Measurements from ENCODE around the gene LASP1NB.

The LASP1NB gene

DNA sequence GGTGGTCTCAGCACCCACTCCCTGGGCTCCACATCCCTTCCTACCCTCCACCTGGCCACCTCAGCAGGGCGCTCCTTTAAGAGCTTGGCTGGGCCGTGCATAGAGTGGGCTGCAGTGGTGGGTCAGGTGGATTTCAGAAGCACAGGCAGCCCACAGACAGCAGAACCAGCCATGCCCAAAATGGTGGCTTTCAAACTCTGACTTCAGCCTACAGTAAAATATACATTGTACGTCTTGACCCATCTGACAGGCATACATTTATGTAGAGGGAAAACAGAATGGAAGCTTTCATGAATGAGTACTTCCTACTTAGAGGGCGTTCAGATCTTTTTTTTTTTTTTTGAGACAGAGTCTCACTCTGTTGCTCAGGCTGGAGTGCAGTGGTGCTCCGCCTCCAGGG is 26.0 kb upstream of the LASP1NB start:
- TF ChIP-seq, protein P1, sequence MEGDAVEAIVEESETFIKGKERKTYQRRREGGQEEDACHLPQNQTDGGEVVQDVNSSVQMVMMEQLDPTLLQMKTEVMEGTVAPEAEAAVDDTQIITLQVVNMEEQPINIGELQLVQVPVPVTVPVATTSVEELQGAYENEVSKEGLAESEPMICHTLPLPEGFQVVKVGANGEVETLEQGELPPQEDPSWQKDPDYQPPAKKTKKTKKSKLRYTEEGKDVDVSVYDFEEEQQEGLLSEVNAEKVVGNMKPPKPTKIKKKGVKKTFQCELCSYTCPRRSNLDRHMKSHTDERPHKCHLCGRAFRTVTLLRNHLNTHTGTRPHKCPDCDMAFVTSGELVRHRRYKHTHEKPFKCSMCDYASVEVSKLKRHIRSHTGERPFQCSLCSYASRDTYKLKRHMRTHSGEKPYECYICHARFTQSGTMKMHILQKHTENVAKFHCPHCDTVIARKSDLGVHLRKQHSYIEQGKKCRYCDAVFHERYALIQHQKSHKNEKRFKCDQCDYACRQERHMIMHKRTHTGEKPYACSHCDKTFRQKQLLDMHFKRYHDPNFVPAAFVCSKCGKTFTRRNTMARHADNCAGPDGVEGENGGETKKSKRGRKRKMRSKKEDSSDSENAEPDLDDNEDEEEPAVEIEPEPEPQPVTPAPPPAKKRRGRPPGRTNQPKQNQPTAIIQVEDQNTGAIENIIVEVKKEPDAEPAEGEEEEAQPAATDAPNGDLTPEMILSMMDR (IDR thresholded peaks at IDR 0.05; ENCODE audit: insufficient read depth, low read depth, low read length) = no peak
- H3K4me3 ChIP-seq (ENCODE audit: low read depth, low read length) = no peak overlapping the region
- CTCF ChIA-PET = no interaction called here
- H3K36me3 ChIP-seq (ENCODE audit: control insufficient read depth, insufficient read depth, low read length) = peaks cover 46% of the 10 kb centered on the region
- no peak for DNase-seq (ENCODE audit: low read depth)
- POLR2A ChIA-PET = interaction anchor here (0.5 kb wide), 1 partner anchor 54 kb away, joined by 3 read pairs; no protein-coding TSS in a partner anchor
- H3K27me3 ChIP-seq (ENCODE audit: control insufficient read depth, insufficient read depth, low read length) = no peaks in the 10 kb centered on the region

DNA sequence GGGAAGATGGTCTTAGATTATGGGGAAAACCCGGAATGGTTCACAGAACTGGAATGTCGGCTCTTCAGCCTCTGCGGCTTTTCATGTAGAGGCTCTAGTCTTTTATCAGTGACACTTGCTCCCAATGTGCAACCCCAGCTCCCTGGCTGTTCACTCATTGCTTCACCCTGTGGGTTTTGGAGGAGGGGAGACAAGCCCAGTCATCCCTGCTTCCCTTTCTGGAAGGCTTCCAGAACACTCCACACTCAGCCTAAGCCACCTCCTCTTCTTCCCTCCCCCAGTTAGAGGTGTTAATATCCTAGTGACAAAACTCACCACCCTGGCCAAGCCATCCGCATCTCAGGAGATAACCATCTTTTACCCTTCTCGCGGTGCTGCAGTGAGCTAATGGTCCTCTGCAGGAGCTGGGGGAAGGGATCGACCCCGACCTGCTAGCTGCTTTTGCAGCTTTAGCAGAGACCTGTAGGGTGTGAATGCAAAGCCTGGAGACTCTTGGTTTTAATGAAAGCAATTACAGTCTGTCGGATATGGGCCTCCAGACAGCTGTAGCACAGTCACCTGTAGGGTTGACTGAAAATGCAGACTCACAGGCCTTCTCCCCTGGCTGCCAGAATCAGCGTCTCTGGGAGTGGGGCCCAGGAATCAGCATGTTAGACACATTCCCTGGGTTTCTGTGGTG is 24.3 kb upstream of the LASP1NB start:
- CTCF ChIA-PET = interaction anchor here (0.8 to 2.6 kb wide), 5 partner anchors 14 to 252 kb away, joined by 3 to 12 read pairs (median 4); partner anchors contain the start of gene LASP1NB
- no peak overlapping the region for H3K4me3 ChIP-seq (ENCODE audit: low read depth, low read length)
- peak; percentile 75 for DNase-seq (ENCODE audit: low read depth)
- H3K36me3 ChIP-seq (ENCODE audit: control insufficient read depth, insufficient read depth, low read length) = peaks cover 42% of the 10 kb centered on the region
- TF ChIP-seq, protein P1 (IDR thresholded peaks at IDR 0.05; ENCODE audit: insufficient read depth, low read depth, low read length) = no peak
- H3K27me3 ChIP-seq (ENCODE audit: control insufficient read depth, insufficient read depth, low read length) = no peaks in the 10 kb centered on the region
- POLR2A ChIA-PET = interaction anchor here (0.7 kb wide), 1 partner anchor 10 kb away, joined by 4 read pairs; no protein-coding TSS in a partner anchor

DNA sequence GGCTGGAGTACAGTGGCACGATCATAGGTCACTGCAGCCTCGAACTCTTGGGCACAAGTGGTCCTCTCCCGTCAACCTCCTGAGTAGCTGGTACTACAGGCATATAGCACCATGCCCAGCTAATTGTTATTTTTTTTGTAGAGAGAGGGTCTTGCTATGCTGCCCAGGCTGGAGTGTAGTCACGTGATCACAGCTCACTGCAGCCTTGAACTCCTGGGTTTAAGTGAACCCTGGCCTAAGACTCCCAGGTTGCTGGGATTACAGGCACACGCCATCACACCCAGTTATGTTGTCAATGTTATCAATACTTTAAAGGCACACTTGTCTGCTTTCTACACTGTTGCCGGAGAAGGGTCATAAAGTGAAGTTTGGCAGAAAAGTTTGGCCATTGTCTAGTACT is 22.0 kb upstream of the LASP1NB start:
- no peak overlapping the region for H3K4me3 ChIP-seq (ENCODE audit: low read depth, low read length)
- no peaks in the 10 kb centered on the region for H3K27me3 ChIP-seq (ENCODE audit: control insufficient read depth, insufficient read depth, low read length)
- DNase-seq (ENCODE audit: low read depth) = no peak
- ChIA-PET CTCF (no interaction called here), POLR2A (no interaction called here)
- peaks cover 26% of the 10 kb centered on the region for H3K36me3 ChIP-seq (ENCODE audit: control insufficient read depth, insufficient read depth, low read length)
- TF ChIP-seq, protein P1 (IDR thresholded peaks at IDR 0.05; ENCODE audit: insufficient read depth, low read depth, low read length) = no peak

DNA sequence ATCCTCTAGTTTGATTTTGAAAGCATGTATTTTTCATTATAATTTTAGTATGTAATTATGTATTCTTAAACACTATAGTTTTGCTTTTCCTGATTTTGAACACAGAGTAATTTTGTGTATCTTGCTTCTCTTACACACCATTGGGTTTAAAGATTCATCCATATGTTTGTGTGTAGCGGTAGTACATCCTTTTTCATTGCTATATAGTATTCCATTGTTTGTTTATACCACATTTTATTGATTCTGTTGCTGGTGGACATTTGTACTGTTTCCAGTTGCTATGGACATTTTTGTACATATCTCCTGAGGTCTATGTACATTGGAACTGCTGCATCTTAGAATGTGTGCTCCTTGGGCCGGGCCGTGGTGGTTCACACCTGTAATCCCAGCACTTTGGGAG is 20.5 kb upstream of the LASP1NB start:
- CTCF ChIA-PET = no interaction called here
- Histone ChIP-seq H3K36me3 (ENCODE audit: control insufficient read depth, insufficient read depth, low read length) (peaks cover 19% of the 10 kb centered on the region), H3K4me3 (ENCODE audit: low read depth, low read length) (no peak overlapping the region), H3K27me3 (ENCODE audit: control insufficient read depth, insufficient read depth, low read length) (no peaks in the 10 kb centered on the region)
- POLR2A ChIA-PET = no interaction called here
- TF ChIP-seq, protein P1 (IDR thresholded peaks at IDR 0.05; ENCODE audit: insufficient read depth, low read depth, low read length) = no peak
- no peak for DNase-seq (ENCODE audit: low read depth)

DNA sequence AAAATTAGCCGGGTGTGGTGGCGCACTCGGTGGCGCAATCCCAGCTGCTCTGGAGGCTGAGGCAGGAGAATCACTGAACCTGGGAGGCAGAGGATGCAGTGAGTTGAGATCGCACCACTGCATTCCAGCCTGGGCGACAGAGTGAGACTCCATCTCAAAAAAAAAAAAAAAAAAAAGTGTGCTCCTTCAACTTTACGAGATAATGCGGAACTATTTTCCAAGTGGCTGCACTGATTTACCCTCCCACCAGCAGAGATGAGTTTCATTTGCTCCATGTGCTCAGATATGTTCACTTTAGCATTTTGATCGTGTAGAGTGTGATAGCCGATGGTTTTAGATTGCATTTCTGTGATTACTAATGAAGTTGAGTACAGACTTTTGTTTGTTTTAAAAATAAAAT is 20.0 kb upstream of the LASP1NB start:
- POLR2A ChIA-PET = no interaction called here
- H3K27me3 ChIP-seq (ENCODE audit: control insufficient read depth, insufficient read depth, low read length) = no peaks in the 10 kb centered on the region
- CTCF ChIA-PET = no interaction called here
- TF ChIP-seq, protein P1 (IDR thresholded peaks at IDR 0.05; ENCODE audit: insufficient read depth, low read depth, low read length) = no peak
- H3K4me3 ChIP-seq (ENCODE audit: low read depth, low read length) = no peak overlapping the region
- peaks cover 19% of the 10 kb centered on the region for H3K36me3 ChIP-seq (ENCODE audit: control insufficient read depth, insufficient read depth, low read length)
- no peak for DNase-seq (ENCODE audit: low read depth)
